Smooth muscle cell (in vitro differentiated cells): ENCODE measurements around the gene ISCA1. TPM values are rescaled to one million over a fixed set of nuclear protein-coding genes. Genes with fewer than 3 reads are reported as not detected.

Experiments
- DNase-seq: peaks from one replicate; lab custom pipeline; 2025; ENCODE audit not compliant: unreplicated experiment; lab: John Stamatoyannopoulos, UW
- H2AFZ ChIP-seq: fragments of 200-600 bp; sonication (generic); 2 replicates; pipeline ENCODE4 v1.6.0; 2016; ENCODE audit warnings: antibody characterized with exemption, low read depth, mild to moderate bottlenecking
- H3F3A ChIP-seq: fragments of 200-600 bp; sonication (generic); 2 replicates; pipeline ENCODE4 v1.6.0; 2017; ENCODE audit warnings: antibody characterized with exemption, low read depth
- H3K27ac ChIP-seq: fragments of 200-600 bp; sonication (generic); 2 replicates; pipeline ENCODE4 v1.5.1; 2016; ENCODE audit warnings: low read depth, mild to moderate bottlenecking
- H3K27me3 ChIP-seq: fragments of 200-600 bp; sonication (generic); 2 replicates; pipeline ENCODE4 v1.6.1; 2016; ENCODE audit warnings: low read depth, mild to moderate bottlenecking
- H3K36me3 ChIP-seq: fragments of 200-600 bp; sonication (generic); 2 replicates; pipeline ENCODE4 v1.5.1; 2016; ENCODE audit warnings: low read depth
- H3K4me1 ChIP-seq: fragments of 200-600 bp; sonication (generic); 2 replicates; pipeline ENCODE4 v1.5.1; 2016; ENCODE audit warnings: low read depth
- H3K4me2 ChIP-seq: fragments of 200-600 bp; sonication (generic); 2 replicates; pipeline ENCODE4 v1.6.0; 2016; ENCODE audit warnings: mild to moderate bottlenecking
- H3K4me3 ChIP-seq: fragments of 200-600 bp; sonication (generic); 2 replicates; pipeline ENCODE4 v1.5.1; 2016; ENCODE audit warnings: mild to moderate bottlenecking
- H3K79me2 ChIP-seq: fragments of 200-600 bp; sonication (generic); 2 replicates; pipeline ENCODE4 v1.6.0; 2016; ENCODE audit warnings: low read depth, mild to moderate bottlenecking
- H3K9ac ChIP-seq: fragments of 200-600 bp; sonication (generic); 2 replicates; pipeline ENCODE4 v1.6.0; 2016; ENCODE audit warnings: low read depth
- H3K9me3 ChIP-seq: fragments of 200-600 bp; sonication (generic); replicated peaks from 2 replicates; pipeline ENCODE4 v1.5.1; 2016; ENCODE audit warnings: low read depth
- H4K20me1 ChIP-seq: fragments of 200-600 bp; sonication (generic); 2 replicates; pipeline ENCODE4 v1.6.0; 2016; ENCODE audit warnings: low read depth
- CTCF ChIP-seq: fragments of 200-600 bp; sonication (generic); IDR thresholded peaks from 2 replicates; pipeline ENCODE4 v1.5.1; 2017; ENCODE audit warnings: borderline replicate concordance, mild to moderate bottlenecking, antibody characterized with exemption; ENCODE audit not compliant: insufficient read depth, poor library complexity, severe bottlenecking
- WGBS: methylation state at CpG from one replicate; pipeline ENCODE4 v1.1.7; 2016; ENCODE audit warnings: low lambda C conversion rate; 5-methylcytosine and 5-hydroxymethylcytosine counted together
- polyA plus RNA-seq: library from polyadenylated mRNA; unstranded; fragments of >200 nt; fragmentation: Nextera tagmentation; extraction: Ambion mirVana; gene quantifications from 2 replicates; pipeline ENCODE4 v1.2.1, GENCODE V29; 2016
- total RNA-seq: library from RNA; depleted of rRNA; stranded (reverse); fragments of >200 nt; gene quantifications from 2 replicates; pipeline ENCODE4 v1.2.3, GENCODE V29; 2014

Gene ISCA1
- total and polyA plus RNA-seq, 2 experiments from 2014 or later, result 19.8 to 38.9 TPM

GRCh38 chr9:86241216-86241615 is 41.1 kb downstream of the ISCA1 start:
- no peak for DNase-seq
- no peak overlapping the region for H3K4me3 ChIP-seq

GRCh38 chr9:86238861-86239770 is 43.2 kb downstream of the ISCA1 start:
- Histone ChIP-seq H3K9ac (no peak overlapping the region), H4K20me1 (no peaks in the 10 kb centered on the region), H3K27me3 (no peaks in the 10 kb centered on the region), H3K9me3 (no peaks in the 10 kb centered on the region), H3K4me2 (no peak overlapping the region), H3K4me3 (no peak overlapping the region), H3K36me3 (no peaks in the 10 kb centered on the region), H3K79me2 (no peaks in the 10 kb centered on the region), H3K4me1 (no peaks in the 10 kb centered on the region), H2AFZ (no peak overlapping the region), H3K27ac (no peak overlapping the region), H3F3A (no peaks in the 10 kb centered on the region)
- 93% methylated on average over 10 of the region's 10 CpGs for WGBS
- DNase-seq, result no peak
- peak; percentile 23 for TF ChIP-seq CTCF

More at GRCh38 chr9:86241216-86241615, 41.1 kb downstream of the ISCA1 start:
- Histone ChIP-seq H3K4me2 (no peak overlapping the region), H3K9ac (no peak overlapping the region), H3K27ac (no peak overlapping the region), H3K4me1 (no peaks in the 10 kb centered on the region), H3K27me3 (no peaks in the 10 kb centered on the region), H3K36me3 (no peaks in the 10 kb centered on the region), H4K20me1 (no peaks in the 10 kb centered on the region), H3K9me3 (no peaks in the 10 kb centered on the region), H2AFZ (no peak overlapping the region), H3K79me2 (no peaks in the 10 kb centered on the region), H3F3A (no peaks in the 10 kb centered on the region)
- no peak for TF ChIP-seq CTCF
- WGBS, result 92% methylated on average over 7 of the region's 7 CpGs

- Histone ChIP-seq H3K79me2 (no peaks in the 10 kb centered on the region), H3F3A (no peaks in the 10 kb centered on the region), H3K36me3 (no peaks in the 10 kb centered on the region), H3K9me3 (no peaks in the 10 kb centered on the region), H3K27ac (no peak overlapping the region), H3K9ac (no peak overlapping the region), H3K27me3 (no peaks in the 10 kb centered on the region), H3K4me3 (no peak overlapping the region), H3K4me1 (no peaks in the 10 kb centered on the region), H3K4me2 (no peak overlapping the region), H2AFZ (no peak overlapping the region), H4K20me1 (no peaks in the 10 kb centered on the region)
- DNase-seq, result no peak
- WGBS, result 59% methylated on average over 2 of the region's 2 CpGs
- no peak for TF ChIP-seq CTCF
These were observed 51.5 kb downstream of the ISCA1 start for GRCh38 chr9:86230858-86231257.
